ENCODE data around the gene POLR1H.

Gene POLR1H

GRCh38 chr6:30093951-30094661, 33.0 kb downstream of the POLR1H start:
- no peak for DNase-seq

- no peak for DNase-seq
Measured at GRCh38 chr6:30096829-30097228, 35.8 kb downstream of the POLR1H start.

DNA sequence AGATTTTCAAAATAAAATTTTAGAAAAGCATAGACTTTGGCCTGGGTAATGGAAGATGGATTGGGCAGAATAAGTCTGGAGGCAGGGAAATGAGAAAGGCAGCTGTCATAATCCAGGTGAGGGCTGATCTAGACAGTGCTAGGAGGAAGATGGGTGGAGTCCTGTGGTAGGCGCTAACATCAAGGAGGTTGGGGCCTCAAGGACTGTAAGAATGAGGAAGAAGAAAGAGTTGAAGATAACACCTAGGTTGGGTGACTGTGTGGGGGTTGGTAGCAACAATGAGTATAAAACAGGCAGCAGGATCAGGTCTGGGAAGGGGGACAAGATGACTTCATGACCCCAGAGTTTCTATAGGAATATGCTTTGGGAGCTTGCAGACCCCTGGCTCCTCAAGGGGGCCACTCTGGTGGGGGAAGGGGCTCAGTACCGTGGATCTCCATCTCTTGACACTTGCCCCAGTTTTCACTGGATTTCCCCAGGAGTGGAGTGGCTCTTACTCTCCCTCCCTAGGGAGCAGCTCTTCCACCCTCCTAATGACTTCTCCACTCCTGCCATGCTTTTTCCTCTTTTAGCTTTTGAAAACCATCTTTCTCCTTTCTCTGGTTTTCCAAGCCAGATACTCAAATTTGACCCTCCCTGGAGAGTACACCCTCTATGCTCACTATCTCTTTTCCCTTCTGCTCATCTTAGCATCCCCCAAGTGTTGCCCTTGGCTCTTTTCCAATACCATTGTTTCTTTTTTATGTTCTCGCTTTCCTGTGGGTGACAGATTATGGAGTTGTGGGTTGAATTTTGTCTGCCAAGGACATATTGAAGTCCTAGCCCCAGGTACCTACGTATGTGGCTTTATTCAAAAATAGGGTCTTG, 37.1 kb downstream of the POLR1H start:
- DNase-seq = no peak

DNA sequence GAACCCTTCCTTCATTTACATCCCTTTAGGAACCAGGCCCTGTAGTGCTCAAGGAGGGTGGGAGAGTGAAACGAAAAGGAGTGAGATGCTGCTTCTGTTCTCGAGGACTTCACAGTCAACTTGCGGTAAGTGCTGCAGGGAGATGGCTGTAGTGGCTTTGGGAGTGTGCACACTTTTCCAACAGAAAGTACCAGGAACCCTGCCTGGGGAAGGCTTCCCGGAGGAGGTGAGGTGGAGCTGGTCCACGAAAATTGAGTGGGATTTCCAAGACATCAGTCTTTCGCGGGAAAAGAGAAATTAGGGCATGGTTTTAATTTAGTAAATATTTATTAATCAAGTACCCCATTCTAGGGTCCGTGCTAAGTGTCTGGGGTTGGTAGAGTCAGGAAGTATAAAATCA, 39.1 kb downstream of the POLR1H start:
- DNase-seq = no peak

GRCh38 chr6:30100585-30101443, 39.7 kb downstream of the POLR1H start:
- peak in 1 of 58 donors; percentile 9 for DNase-seq

DNA sequence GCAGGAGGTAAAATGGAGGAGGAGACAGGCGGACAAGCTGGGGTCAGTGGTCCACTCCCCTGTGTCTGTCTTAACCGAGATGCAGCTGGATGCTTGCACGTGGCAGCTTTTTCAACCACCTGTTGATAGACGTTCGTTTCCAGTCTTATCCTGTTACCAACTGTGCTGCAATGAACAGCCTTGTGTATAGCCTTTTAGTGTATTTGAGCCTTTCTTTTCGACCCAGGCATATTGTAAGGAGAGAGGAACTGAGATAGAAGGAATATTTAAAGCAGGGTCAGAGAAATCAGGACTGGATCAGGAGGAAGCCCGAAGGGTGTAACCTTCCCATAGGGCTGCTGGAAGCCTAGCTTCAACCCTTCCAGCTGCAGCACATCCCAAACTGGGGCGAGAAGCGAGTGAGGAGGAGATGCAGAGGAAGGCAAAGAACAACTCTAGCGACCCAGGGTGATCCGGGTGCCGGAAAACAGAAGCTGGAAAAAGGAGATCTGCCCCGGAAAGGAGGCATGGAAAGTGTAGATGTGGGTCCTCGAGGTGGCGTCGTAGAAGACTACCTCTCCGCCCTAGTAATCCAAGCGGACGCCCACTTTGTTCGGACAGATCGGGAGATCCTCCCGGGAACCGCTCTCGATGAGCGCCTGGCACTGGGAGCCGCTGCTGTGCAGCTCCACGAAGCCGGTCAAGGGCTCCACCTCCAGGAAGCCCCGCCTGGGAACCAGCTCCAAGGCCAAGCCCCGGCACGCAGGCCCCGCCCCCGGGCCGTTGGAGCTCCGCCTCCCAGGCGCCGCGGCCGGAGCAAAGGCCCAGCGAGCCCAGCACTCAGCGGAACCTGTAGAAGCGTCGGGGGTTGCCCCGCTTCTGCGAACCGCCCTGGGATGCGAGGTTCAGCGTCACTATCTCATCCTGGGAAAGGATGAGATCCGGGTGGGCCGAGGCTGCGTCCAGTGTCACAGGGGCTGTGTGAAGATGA, 40.7 kb downstream of the POLR1H start:
- DNase-seq = peak in 56 of 58 donors; percentile 12 to 90 (median 66)

DNA sequence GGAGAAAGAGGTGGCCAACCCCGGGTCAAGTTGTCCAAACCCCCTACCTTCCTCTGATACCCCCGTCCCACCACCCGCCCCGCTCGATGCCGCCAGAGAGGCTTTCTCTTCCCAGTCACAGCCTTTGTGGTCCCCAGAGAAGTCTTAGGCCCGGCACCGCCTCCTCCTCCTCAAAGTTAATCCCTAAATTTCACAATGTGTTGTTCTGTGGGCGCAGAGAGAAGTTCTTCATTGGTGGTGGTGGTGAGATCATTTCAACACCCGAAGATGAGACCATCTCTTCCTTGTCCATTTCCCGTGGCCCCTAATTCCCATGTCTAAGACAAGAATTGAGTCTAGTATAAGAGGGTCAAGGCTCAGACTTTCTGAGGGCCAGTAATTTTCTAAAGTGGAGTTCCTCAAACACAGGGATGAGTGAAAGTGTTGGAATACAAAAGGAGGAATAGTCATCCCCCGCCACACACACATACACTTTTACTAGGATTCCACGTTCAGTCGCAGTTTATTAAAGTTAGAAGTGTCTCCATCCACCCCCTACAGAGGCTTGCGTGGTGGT, 41.4 kb downstream of the POLR1H start:
- DNase-seq = no peak

- DNase-seq = peak in 54 of 58 donors; percentile 5 to 81 (median 56)
Measured at GRCh38 chr6:30102970-30103871, 42.2 kb downstream of the POLR1H start.

- DNase-seq = no peak
Measured at GRCh38 chr6:30103872-30104179, 42.8 kb downstream of the POLR1H start.

GRCh38 chr6:30104661-30105060, 43.6 kb downstream of the POLR1H start:
- DNase-seq = no peak

- no peak for DNase-seq
Measured at GRCh38 chr6:30111266-30111856, 50.3 kb downstream of the POLR1H start.

- DNase-seq = no peak
Measured at GRCh38 chr6:30112402-30112994, 51.4 kb downstream of the POLR1H start.

GRCh38 chr6:30113003-30113759, 52.1 kb downstream of the POLR1H start, which contains the start of gene TRIM31:
Gene TRIM31, minus strand, starts transcription at chr6:30113090. Its CDS starts 285 bp downstream, at chr6:30112805.
- no peak for DNase-seq

DNA sequence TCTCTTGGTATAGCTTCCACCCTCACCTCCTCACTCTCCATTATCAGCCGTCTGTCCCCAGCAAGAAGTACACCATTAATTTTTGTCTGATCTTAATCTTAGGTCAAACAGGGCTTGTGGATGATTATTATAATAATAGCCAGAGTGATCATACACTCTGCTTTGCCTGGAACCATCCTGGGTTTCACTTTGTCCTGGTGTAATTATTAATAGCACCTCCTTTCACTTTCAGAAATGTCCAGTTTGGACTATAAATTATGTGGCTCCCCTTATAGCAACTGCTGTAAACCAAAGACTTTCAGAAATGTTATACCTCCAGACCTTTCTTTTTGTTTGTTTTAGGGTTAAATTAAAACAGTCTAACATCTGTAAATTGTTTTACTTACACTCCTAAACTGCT, 52.8 kb downstream of the POLR1H start:
- DNase-seq = no peak

Measured in anterior cingulate cortex (tissue), 58 donors.